Uterus (tissue), 2 donors: ENCODE measurements around the gene NENF.

ENCODE experiments used
- CTCF ChIP-seq, 4 experiments: fragments of 200-600 bp in 2 of 4; fragments of 450-650 bp in 2 of 4; sonication (generic) in 2 of 4; IDR thresholded peaks; one replicate each; pipeline ENCODE4 v1.5.1; 2016 to 2019; ENCODE audit warnings: antibody characterized with exemption in 4 of 4, mild to moderate bottlenecking in 2 of 4, moderate library complexity in 1 of 4
- POLR2A ChIP-seq, 2 donors: fragments of 450-650 bp; IDR thresholded peaks; one replicate each; pipeline ENCODE4 v1.6.1; 2016; ENCODE audit warnings: antibody characterized with exemption in 2 of 2, mild to moderate bottlenecking in 1 of 2, moderate library complexity in 1 of 2

GRCh38 chr1:212485913-212486618 is 53.3 kb downstream of the NENF start:
- TF ChIP-seq POLR2A (IDR thresholded peaks at IDR 0.05) (no peak), CTCF (IDR thresholded peaks at IDR 0.05) (no peak)
